HFFc6 (cell line): ENCODE results near the gene VAMP7. TPM values are rescaled to one million over a fixed set of nuclear protein-coding genes. Genes with fewer than 3 reads are reported as not detected.
A peak's percentile ranks its signal among the peaks of the same experiment; 100 is the strongest.

Experiments
- DNase-seq: peaks from one replicate; pipeline ENCODE4 v3.0.0-alpha.2; 2018
- H3K27ac Mint-ChIP-seq: 2 replicates; pipeline ENCODE4 v1.8.0; 2020; ENCODE audit warnings: mild to moderate bottlenecking, mixed read lengths
- H3K27me3 Mint-ChIP-seq: 2 replicates; pipeline ENCODE4 v1.8.0; 2021; ENCODE audit warnings: mild to moderate bottlenecking, moderate library complexity, mixed read lengths; ENCODE audit not compliant: insufficient read depth
- H3K36me3 Mint-ChIP-seq: 2 replicates; pipeline ENCODE4 v1.8.0; 2021; ENCODE audit warnings: low read depth, mixed read lengths
- H3K4me1 Mint-ChIP-seq: 2 replicates; pipeline ENCODE4 v1.8.0; 2020; ENCODE audit warnings: low read depth, mixed read lengths
- H3K4me3 Mint-ChIP-seq: 2 replicates; pipeline ENCODE4 v1.8.0; 2020; ENCODE audit warnings: mild to moderate bottlenecking, moderate library complexity, mixed read lengths
- H3K9me3 Mint-ChIP-seq: 2 replicates; pipeline ENCODE4 v1.8.0; 2020; ENCODE audit warnings: mild to moderate bottlenecking, mixed read lengths
- total RNA-seq, 6 experiments: library from RNA; stranded (reverse); fragmentation: NEBNext Ultra II Directional; extraction: Animal tissue kit (Norgen Biotek cat#: 25700); gene quantifications; 2 replicates in 1 of 6; 3 replicates in 5 of 6; pipeline ENCODE4 v1.2.3, GENCODE V29; 2021
- TF ChIP-seq, protein P1 (sequence below): fragments of 200-600 bp; sonication (generic); IDR thresholded peaks from 2 replicates; pipeline ENCODE4 v1.5.0; 2021; ENCODE audit warnings: antibody characterized with exemption, mild to moderate bottlenecking

Gene VAMP7
- total RNA-seq, 6 experiments from 2014 or later, result 37.2 to 50.5 (median 46.3) TPM

DNA sequence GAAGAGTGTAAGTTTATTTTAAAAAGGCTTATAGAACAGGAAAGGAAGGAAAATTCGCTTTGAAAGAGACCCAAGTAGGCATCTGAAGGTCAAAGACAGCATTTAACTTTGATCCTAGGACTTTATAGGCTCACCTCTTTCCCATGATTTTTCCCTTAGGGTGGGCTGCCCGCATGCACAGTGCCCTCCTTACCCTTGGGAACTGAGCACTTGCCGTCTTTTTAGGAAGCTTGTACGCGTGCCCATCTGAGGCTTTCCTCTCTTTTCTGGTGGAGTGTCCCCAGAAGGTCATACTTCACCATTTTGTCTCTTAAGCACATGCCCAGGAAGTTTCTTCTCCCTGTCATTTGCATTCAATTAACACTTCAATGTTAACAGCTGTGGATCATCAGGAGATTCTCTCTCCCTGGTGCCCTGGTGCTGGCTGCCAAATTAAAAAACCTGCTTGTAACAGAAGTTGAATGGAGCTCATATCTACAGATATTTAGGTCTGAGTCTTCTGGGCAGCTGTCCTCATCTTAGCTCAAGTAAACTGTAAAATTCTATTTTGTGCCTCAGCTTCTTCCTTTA, 78.0 kb downstream of the VAMP7 start:
- H3K27ac Mint-ChIP-seq, result no peak overlapping the region
- TF ChIP-seq, protein P1, sequence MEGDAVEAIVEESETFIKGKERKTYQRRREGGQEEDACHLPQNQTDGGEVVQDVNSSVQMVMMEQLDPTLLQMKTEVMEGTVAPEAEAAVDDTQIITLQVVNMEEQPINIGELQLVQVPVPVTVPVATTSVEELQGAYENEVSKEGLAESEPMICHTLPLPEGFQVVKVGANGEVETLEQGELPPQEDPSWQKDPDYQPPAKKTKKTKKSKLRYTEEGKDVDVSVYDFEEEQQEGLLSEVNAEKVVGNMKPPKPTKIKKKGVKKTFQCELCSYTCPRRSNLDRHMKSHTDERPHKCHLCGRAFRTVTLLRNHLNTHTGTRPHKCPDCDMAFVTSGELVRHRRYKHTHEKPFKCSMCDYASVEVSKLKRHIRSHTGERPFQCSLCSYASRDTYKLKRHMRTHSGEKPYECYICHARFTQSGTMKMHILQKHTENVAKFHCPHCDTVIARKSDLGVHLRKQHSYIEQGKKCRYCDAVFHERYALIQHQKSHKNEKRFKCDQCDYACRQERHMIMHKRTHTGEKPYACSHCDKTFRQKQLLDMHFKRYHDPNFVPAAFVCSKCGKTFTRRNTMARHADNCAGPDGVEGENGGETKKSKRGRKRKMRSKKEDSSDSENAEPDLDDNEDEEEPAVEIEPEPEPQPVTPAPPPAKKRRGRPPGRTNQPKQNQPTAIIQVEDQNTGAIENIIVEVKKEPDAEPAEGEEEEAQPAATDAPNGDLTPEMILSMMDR, result no peak
- H3K36me3 Mint-ChIP-seq, result no peaks in the 10 kb centered on the region
- H3K27me3 Mint-ChIP-seq, result peaks cover 5% of the 10 kb centered on the region
- DNase-seq, result no peak
- peak overlapping the region; percentile 1; the same call in 1 of the 2 replicates for H3K4me3 Mint-ChIP-seq
- no peaks in the 10 kb centered on the region for H3K4me1 Mint-ChIP-seq
- no peaks in the 10 kb centered on the region; the same call in 1 of the 2 replicates for H3K9me3 Mint-ChIP-seq

DNA sequence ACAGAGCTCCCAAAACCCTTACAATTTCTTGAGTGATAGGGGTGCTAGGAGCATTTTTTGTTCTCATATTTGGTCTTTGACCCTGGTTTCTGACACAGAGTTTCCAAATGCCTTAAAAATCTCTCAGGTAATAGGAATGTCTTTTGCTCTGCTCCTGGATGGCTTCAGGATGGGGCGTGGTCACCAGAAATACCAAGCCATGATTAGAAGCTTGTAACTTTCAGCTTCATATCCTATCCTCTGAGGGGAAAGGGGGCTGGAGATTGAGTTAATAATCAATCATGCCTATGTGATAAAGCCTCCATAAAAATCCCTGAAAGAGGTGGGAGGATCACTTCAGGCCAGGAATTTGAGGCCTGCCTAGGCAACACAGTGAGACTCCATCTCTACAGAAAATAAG, 81.8 kb downstream of the VAMP7 start:
- Mint-ChIP-seq H3K27me3 (peaks cover 4% of the 10 kb centered on the region), H3K36me3 (no peaks in the 10 kb centered on the region), H3K27ac (no peak overlapping the region), H3K4me3 (no peak overlapping the region), H3K4me1 (no peaks in the 10 kb centered on the region), H3K9me3 (no peaks in the 10 kb centered on the region; the same call in 1 of the 2 replicates)
- TF ChIP-seq, protein P1, result no peak
- no peak for DNase-seq

DNA sequence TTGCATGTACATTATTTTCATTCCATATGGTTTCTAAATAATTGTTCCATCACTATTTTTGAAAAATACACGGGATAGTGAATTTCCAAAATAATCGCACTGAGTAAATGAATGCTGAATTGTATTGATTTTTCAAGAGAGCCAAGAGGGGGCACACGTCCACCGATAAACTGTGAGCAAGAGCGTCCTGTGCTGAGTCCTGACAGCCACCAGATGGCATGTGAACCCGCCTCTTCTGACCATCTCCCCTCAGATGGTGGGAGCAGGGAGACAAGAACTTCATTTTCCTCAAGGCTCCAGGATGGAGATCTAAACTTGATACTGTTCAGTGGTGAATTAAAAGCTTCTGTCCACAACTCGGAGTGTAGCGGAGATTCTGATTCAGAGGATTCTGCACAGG, 85.7 kb downstream of the VAMP7 start:
- H3K36me3 Mint-ChIP-seq, result no peaks in the 10 kb centered on the region
- H3K27ac Mint-ChIP-seq, result no peak overlapping the region
- DNase-seq, result peak; percentile 26
- peaks cover 17% of the 10 kb centered on the region for H3K9me3 Mint-ChIP-seq
- peaks cover 4% of the 10 kb centered on the region for H3K27me3 Mint-ChIP-seq
- TF ChIP-seq, protein P1, result peak; percentile 66
- no peak overlapping the region for H3K4me3 Mint-ChIP-seq
- no peaks in the 10 kb centered on the region for H3K4me1 Mint-ChIP-seq

DNA sequence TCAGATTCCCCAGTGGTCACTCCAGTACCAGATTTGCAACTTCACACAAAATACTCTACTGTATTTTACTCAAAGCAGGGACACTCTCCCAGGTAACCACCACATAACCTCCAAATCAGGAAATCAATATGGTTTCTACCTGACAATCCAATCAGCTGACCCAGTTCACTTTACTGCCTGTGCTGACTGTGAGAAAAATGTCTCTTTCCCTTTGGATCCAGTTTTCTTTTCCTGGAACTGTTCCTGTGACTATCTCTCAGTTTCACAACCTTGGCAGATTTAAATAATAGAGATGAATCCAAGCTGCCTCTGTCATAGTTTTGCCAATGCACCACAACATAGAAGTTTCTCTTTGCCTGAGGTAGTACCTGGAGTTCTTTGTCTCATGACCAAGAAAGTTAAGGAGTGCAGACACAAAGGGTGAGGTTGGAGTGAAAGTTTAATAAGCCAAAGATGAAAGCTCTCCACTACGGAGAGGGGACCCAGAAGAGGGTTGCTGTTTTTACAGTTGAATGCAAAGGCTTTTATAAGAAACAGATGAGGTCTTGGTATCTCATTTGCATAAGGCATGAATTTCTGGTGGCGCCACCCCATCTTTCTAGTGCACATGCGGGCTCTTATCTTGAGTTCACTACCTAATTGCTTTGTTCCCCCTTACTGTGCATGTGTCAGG, 86.6 kb downstream of the VAMP7 start:
- TF ChIP-seq, protein P1, result no peak
- Mint-ChIP-seq H3K4me3 (no peak overlapping the region), H3K4me1 (no peaks in the 10 kb centered on the region), H3K36me3 (no peaks in the 10 kb centered on the region), H3K9me3 (peaks cover 17% of the 10 kb centered on the region), H3K27me3 (peaks cover 4% of the 10 kb centered on the region), H3K27ac (no peak overlapping the region)
- no peak for DNase-seq

DNA sequence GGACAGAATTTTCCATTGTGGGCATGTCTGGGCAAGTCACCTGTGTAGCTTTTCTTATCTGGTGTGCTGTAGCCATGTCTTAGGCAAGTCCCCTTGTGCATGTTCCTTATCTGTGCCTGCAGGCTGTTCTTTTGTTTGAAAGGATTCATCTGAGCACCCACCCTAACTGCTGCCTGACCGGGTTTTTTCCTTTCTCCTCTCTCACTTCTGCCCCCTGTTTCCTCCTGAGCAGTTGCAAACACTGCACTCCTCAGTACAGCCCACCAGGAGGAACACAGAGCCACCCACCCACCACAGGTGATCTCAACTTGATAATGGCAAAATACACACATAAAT, 87.1 kb downstream of the VAMP7 start:
- TF ChIP-seq, protein P1, result no peak
- no peak overlapping the region for H3K4me3 Mint-ChIP-seq
- peaks cover 3% of the 10 kb centered on the region; the same call in 1 of the 2 replicates for H3K27me3 Mint-ChIP-seq
- H3K36me3 Mint-ChIP-seq, result no peaks in the 10 kb centered on the region
- no peak overlapping the region for H3K27ac Mint-ChIP-seq
- DNase-seq, result no peak
- peaks cover 17% of the 10 kb centered on the region for H3K9me3 Mint-ChIP-seq
- no peaks in the 10 kb centered on the region for H3K4me1 Mint-ChIP-seq
